ENCODE data around the gene NAGK. TPM values are rescaled to one million over a fixed set of nuclear protein-coding genes. Genes with fewer than 3 reads are reported as not detected.

Gene NAGK
- total and polyA plus RNA-seq, 2 of the 8 experiments (the other 6 are each of a cell fraction or from before 2014, with no cell fraction given), result 57.9 to 59.9 TPM

GRCh38 chr2:71126957-71127356, 58.5 kb downstream of the NAGK start:
- H3K4me3 ChIP-seq (ENCODE audit: extremely low read depth in 1 of 4, insufficient read depth in 2 of 4, low read depth in 3 of 4, low read length in 4 of 4), result no peak overlapping the region
- ChIA-PET POLR2A (ENCODE audit: partially characterized antibody) (interaction anchor here (0.7 to 1.8 kb wide), 4 partner anchors 9 to 56 kb away, joined by 3 to 6 read pairs (median 4); no protein-coding TSS in a partner anchor), CTCF (ENCODE audit: partially characterized antibody) (interaction anchor here (1.2 to 1.3 kb wide), 2 partner anchors 26 to 55 kb away, joined by 3 to 4 read pairs; no protein-coding TSS in a partner anchor)
- H3K36me3 ChIP-seq (ENCODE audit: control insufficient read depth in 2 of 4, insufficient read depth in 4 of 4, low read length in 3 of 4), result peaks cover 2 to 6% (median 5%) of the 10 kb centered on the region in 4 experiments; a peak in 4 of 8 replicates
- no peak overlapping the region for H3K4me2 ChIP-seq (ENCODE audit: insufficient read depth in 1 of 2, low read depth in 2 of 2, low read length in 2 of 2)
- H3K27me3 ChIP-seq (replicated peaks in 1 of 4; ENCODE audit: control insufficient read depth in 3 of 4, extremely low read depth in 1 of 4, insufficient read depth in 3 of 4, low read length in 3 of 4), result no peaks in the 10 kb centered on the region
- no peak overlapping the region for H3K23ac ChIP-seq (ENCODE audit: insufficient read length)
- TF ChIP-seq KDM1A (IDR thresholded peaks at IDR 0.05; ENCODE audit: borderline replicate concordance, low read length) (no peak), E2F6 (IDR thresholded peaks at IDR 0.05) (no peak), MAX (IDR thresholded peaks at IDR 0.05) (no peak), NANOG (IDR thresholded peaks at IDR 0.05; ENCODE audit: insufficient read depth, low read depth, low read length, poor library complexity, severe bottlenecking) (no peak), CEBPB (IDR thresholded peaks at IDR 0.05; ENCODE audit: low read depth, low read length) (no peak)
- no peak overlapping the region for H3K27ac ChIP-seq (ENCODE audit: low read depth, low read length)
- H4K20me1 ChIP-seq (replicated peaks in 1 of 2; ENCODE audit: control insufficient read depth in 1 of 2, insufficient read depth in 2 of 2, low read length in 2 of 2), result peaks cover 3 to 4% of the 10 kb centered on the region in 2 experiments
- H3K56ac ChIP-seq (replicated peaks; ENCODE audit: insufficient read length, low read depth, low read length), result no peak overlapping the region
- H3K4ac ChIP-seq (replicated peaks; ENCODE audit: insufficient read length, low read depth, low read length), result no peak overlapping the region
- no peak overlapping the region for H4K8ac ChIP-seq (ENCODE audit: extremely low read depth, insufficient read depth, low read length)
- H2AK5ac ChIP-seq (ENCODE audit: low read depth, low read length), result no peak overlapping the region
- no peak overlapping the region for H3K9ac ChIP-seq (replicated peaks in 1 of 4; ENCODE audit: extremely low read depth in 1 of 4, low read depth in 3 of 4, low read length in 3 of 4)
- peaks cover 5% of the 10 kb centered on the region for H3K23me2 ChIP-seq (ENCODE audit: low read depth, low read length)
- no peak overlapping the region for H4K5ac ChIP-seq (ENCODE audit: insufficient read length, low read depth, low read length)
- H2AFZ ChIP-seq (ENCODE audit: low read length), result no peak overlapping the region
- H3K18ac ChIP-seq (ENCODE audit: extremely low read depth, low read length), result no peak overlapping the region
- H2BK5ac ChIP-seq (ENCODE audit: low read depth, low read length), result no peak overlapping the region
- H3K4me1 ChIP-seq (replicated peaks in 1 of 4; ENCODE audit: control insufficient read depth in 3 of 4, insufficient read depth in 4 of 4, low read length in 3 of 4), result no peaks in the 10 kb centered on the region
- H2BK20ac ChIP-seq (ENCODE audit: low read length), result no peak overlapping the region
- no peak overlapping the region for H3K14ac ChIP-seq (ENCODE audit: insufficient read length)
- H3K9me3 ChIP-seq (ENCODE audit: insufficient read depth in 2 of 2, low read depth in 1 of 2, low read length in 1 of 2), result no peaks in the 10 kb centered on the region
- no peaks in the 10 kb centered on the region; the same call in 1 of the 2 replicates for H3K79me1 ChIP-seq (ENCODE audit: low read depth, low read length)
- 88% methylated on average over 3 of the region's 3 CpGs; no CpG with 5 or more reads in 1 of the 2 experiments for WGBS, 2 experiments (ENCODE audit: extremely low coverage in 1 of 2, insufficient coverage in 1 of 2, insufficient read length in 1 of 2, insufficient replicate concordance in 2 of 2, low coverage in 1 of 2, low lambda C conversion rate in 2 of 2, missing lambda C conversion rate in 1 of 2)
- DNase-seq (ENCODE audit: low read depth in 1 of 2, low spot score in 2 of 2) (no peak), FAIRE-seq (no peak)
- H2BK120ac ChIP-seq (replicated peaks; ENCODE audit: low read depth, low read length), result no peak overlapping the region
- no peak overlapping the region for H2BK12ac ChIP-seq (ENCODE audit: low read depth, low read length)
- no peak overlapping the region for H4K91ac ChIP-seq (replicated peaks; ENCODE audit: insufficient read length, low read length)
- peaks cover 0 to 39% of the 10 kb centered on the region in 2 experiments for H3K79me2 ChIP-seq (ENCODE audit: control insufficient read depth in 1 of 2, insufficient read depth in 2 of 2, low read length in 2 of 2)
- no peak overlapping the region for H2BK15ac ChIP-seq (ENCODE audit: low read length)

Data from H1 (cell line).